RWPE2 (cell line): ENCODE data around the gene ZNF268.
A peak's percentile ranks its signal among the peaks of the same experiment; 100 is the strongest.

Source experiments
- ATAC-seq: fragments of 200-7000 bp; cut with Tn5 transposase; 3 replicates; pipeline ENCODE4 v1.9.1; 2021; ENCODE audit warnings: low read depth
- DNase-seq: peaks from one replicate; pipeline ENCODE4 v3.0.0-alpha.2; 2020; ENCODE audit warnings: low spot score
- H3K27ac ChIP-seq: fragments of 450-650 bp; 2 replicates; pipeline ENCODE4 v1.5.1; 2017; ENCODE audit warnings: mild to moderate bottlenecking; ENCODE audit not compliant: poor library complexity, severe bottlenecking
- H3K27me3 ChIP-seq: fragments of 250-450 bp; sonication (Bioruptor Pico); 2 replicates; pipeline ENCODE4 v1.5.1; 2021; ENCODE audit warnings: mild to moderate bottlenecking, moderate library complexity; ENCODE audit not compliant: insufficient read depth, poor library complexity, severe bottlenecking
- H3K36me3 ChIP-seq: fragments of 250-450 bp; sonication (Bioruptor Pico); 2 replicates; pipeline ENCODE4 v1.5.1; 2020; ENCODE audit warnings: low read depth, mild to moderate bottlenecking, moderate library complexity
- H3K4me1 ChIP-seq: fragments of 250-450 bp; sonication (Bioruptor Pico); 2 replicates; pipeline ENCODE4 v1.5.1; 2021; ENCODE audit warnings: mild to moderate bottlenecking, moderate library complexity; ENCODE audit not compliant: insufficient read depth, poor library complexity, severe bottlenecking
- H3K4me3 ChIP-seq: fragments of 250-450 bp; sonication (Bioruptor Pico); 2 replicates; pipeline ENCODE4 v1.5.1; 2021; ENCODE audit warnings: mild to moderate bottlenecking, moderate library complexity; ENCODE audit not compliant: severe bottlenecking
- H3K9me3 ChIP-seq: fragments of 250-450 bp; sonication (Bioruptor Pico); 2 replicates; pipeline ENCODE4 v1.5.1; 2021; ENCODE audit warnings: mild to moderate bottlenecking, moderate library complexity; ENCODE audit not compliant: severe bottlenecking
- CTCF ChIP-seq: fragments of 450-650 bp; IDR thresholded peaks from one replicate; pipeline ENCODE4 v1.5.1; 2017; ENCODE audit warnings: mild to moderate bottlenecking, moderate library complexity; ENCODE audit not compliant: poor library complexity, severe bottlenecking

The ZNF268 gene

GRCh38 chr12:133181238-133181959 is at the start of gene ZNF268:
TSS of gene ZNF268 (plus strand) at chr12:133181495. CDS start at chr12:133181998, 503 bp downstream.
- DNase-seq: peak; percentile 73

GRCh38 chr12:133135747-133136146 is 45.5 kb upstream of the ZNF268 start:
- Histone ChIP-seq H3K9me3 (no peaks in the 10 kb centered on the region), H3K36me3 (peaks cover 6% of the 10 kb centered on the region), H3K4me3 (no peak overlapping the region), H3K27me3 (no peaks in the 10 kb centered on the region), H3K27ac (no peak overlapping the region), H3K4me1 (no peaks in the 10 kb centered on the region)
- DNase-seq: no peak
- no peak for TF ChIP-seq CTCF
- ATAC-seq: no peak

More at GRCh38 chr12:133181238-133181959, at the start of gene ZNF268:
- Histone ChIP-seq H3K27ac (peak within 1 kb of the TSS; percentile 1), H3K4me3 (peak within 1 kb of the TSS; percentile 71), H3K36me3 (peaks cover 42% of the 10 kb centered on the region), H3K4me1 (no peaks in the 10 kb centered on the region), H3K27me3 (no peaks in the 10 kb centered on the region), H3K9me3 (peaks cover 11% of the 10 kb centered on the region)
- ATAC-seq: peak; percentile 82
- TF ChIP-seq CTCF: peak; percentile 79

- Histone ChIP-seq H3K27me3 (no peaks in the 10 kb centered on the region), H3K27ac (no peak overlapping the region), H3K9me3 (peaks cover 14% of the 10 kb centered on the region), H3K36me3 (peaks cover 11% of the 10 kb centered on the region), H3K4me3 (no peak overlapping the region), H3K4me1 (no peaks in the 10 kb centered on the region)
- no peak for DNase-seq
- TF ChIP-seq CTCF: no peak
- no peak for ATAC-seq
Measured at GRCh38 chr12:133145981-133146380, 35.3 kb upstream of the ZNF268 start.

GRCh38 chr12:133156125-133156690 is 25.1 kb upstream of the ZNF268 start:
- ATAC-seq (no peak), DNase-seq (no peak)
- H3K27ac ChIP-seq: no peak overlapping the region
- no peak for TF ChIP-seq CTCF
- H3K27me3 ChIP-seq: no peaks in the 10 kb centered on the region
- no peak overlapping the region for H3K4me3 ChIP-seq
- H3K9me3 ChIP-seq: peaks cover 35% of the 10 kb centered on the region
- no peaks in the 10 kb centered on the region for H3K4me1 ChIP-seq
- peaks cover 41% of the 10 kb centered on the region for H3K36me3 ChIP-seq

- Histone ChIP-seq H3K4me3 (no peak overlapping the region), H3K9me3 (peaks cover 16% of the 10 kb centered on the region), H3K27me3 (no peaks in the 10 kb centered on the region), H3K4me1 (no peaks in the 10 kb centered on the region), H3K36me3 (no peaks in the 10 kb centered on the region), H3K27ac (no peak overlapping the region)
- DNase-seq (no peak), ATAC-seq (no peak)
- TF ChIP-seq CTCF: no peak
Measured at GRCh38 chr12:133165776-133166175, 15.5 kb upstream of the ZNF268 start.
